ENCODE results near the gene CETN2.

Gene CETN2

GRCh38 chrX:152871260-152871659 lies 40.7 kb upstream of the CETN2 start:
- no peak for DNase-seq (ENCODE audit: low spot score)
- in situ Hi-C loops (cut with MboI; ENCODE audit: low sequenced_read_pairs, unreplicated experiment): no loop called here
- no peak for TF ChIP-seq CTCF (IDR thresholded peaks at IDR 0.05; ENCODE audit: borderline replicate concordance, control extremely low read depth, extremely low read depth, insufficient read depth, missing control alignments)

GRCh38 chrX:152869972-152870371 lies 39.4 kb upstream of the CETN2 start:
- DNase-seq (ENCODE audit: low spot score): no peak
- in situ Hi-C loops (cut with MboI; ENCODE audit: low sequenced_read_pairs, unreplicated experiment): no loop called here

GRCh38 chrX:152866386-152866785 lies 35.8 kb upstream of the CETN2 start:
- in situ Hi-C loops (cut with MboI; ENCODE audit: low sequenced_read_pairs, unreplicated experiment): no loop called here
- TF ChIP-seq CTCF (IDR thresholded peaks at IDR 0.05; ENCODE audit: borderline replicate concordance, control extremely low read depth, extremely low read depth, insufficient read depth, missing control alignments): no peak
- DNase-seq (ENCODE audit: low spot score): no peak

More at GRCh38 chrX:152869972-152870371, 39.4 kb upstream of the CETN2 start:
- no peak for TF ChIP-seq CTCF (IDR thresholded peaks at IDR 0.05; ENCODE audit: borderline replicate concordance, control extremely low read depth, extremely low read depth, insufficient read depth, missing control alignments)

- in situ Hi-C loops (cut with MboI; ENCODE audit: low sequenced_read_pairs, unreplicated experiment): no loop called here
- no peak for DNase-seq (ENCODE audit: low spot score)
- no peak for TF ChIP-seq CTCF (IDR thresholded peaks at IDR 0.05; ENCODE audit: borderline replicate concordance, control extremely low read depth, extremely low read depth, insufficient read depth, missing control alignments)
Measured at GRCh38 chrX:152865232-152865920, 34.8 kb upstream of the CETN2 start.

GRCh38 chrX:152861826-152862225 lies 31.3 kb upstream of the CETN2 start:
- TF ChIP-seq CTCF (IDR thresholded peaks at IDR 0.05; ENCODE audit: borderline replicate concordance, control extremely low read depth, extremely low read depth, insufficient read depth, missing control alignments): no peak
- DNase-seq (ENCODE audit: low spot score): no peak
- in situ Hi-C loops (cut with MboI; ENCODE audit: low sequenced_read_pairs, unreplicated experiment): no loop called here

GRCh38 chrX:152861116-152861515 lies 30.6 kb upstream of the CETN2 start:
- in situ Hi-C loops (cut with MboI; ENCODE audit: low sequenced_read_pairs, unreplicated experiment): no loop called here
- no peak for DNase-seq (ENCODE audit: low spot score)
- no peak for TF ChIP-seq CTCF (IDR thresholded peaks at IDR 0.05; ENCODE audit: borderline replicate concordance, control extremely low read depth, extremely low read depth, insufficient read depth, missing control alignments)
